Ammon's horn (tissue), 1 donor: Measurements from ENCODE around the gene NAV1.
A peak's percentile ranks its signal among the peaks of the same experiment; 100 is the strongest.
"Not testable (repeated sequence)": the region's sequence is repeated elsewhere in the genome, so short reads cannot be mapped to it uniquely, and the experiment has no call there.

Experiments used
- DNase-seq: peaks from one replicate; pipeline ENCODE4 v3.0.0-alpha.2; 2016; ENCODE audit warnings: low spot score

The NAV1 gene

DNA sequence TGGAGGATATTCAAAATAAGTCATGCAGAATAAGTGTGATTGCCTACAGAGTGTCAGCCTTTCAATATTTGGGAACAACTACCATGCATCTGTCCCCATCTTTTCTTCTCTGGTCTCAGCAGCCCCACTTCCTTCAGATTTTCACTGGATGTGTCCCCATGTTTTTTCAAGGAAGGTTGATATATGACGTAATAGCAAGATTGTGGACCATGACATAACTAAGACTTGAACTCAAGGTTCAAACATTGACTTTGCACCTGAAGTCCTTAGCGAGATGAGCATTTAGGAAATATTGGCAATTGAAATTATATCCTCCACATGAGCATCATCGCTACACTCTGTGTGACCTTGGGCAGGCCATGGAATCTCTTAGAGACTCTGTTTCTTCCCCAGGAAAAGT is 5.8 kb downstream of the NAV1 start:
- no peak for DNase-seq

DNA sequence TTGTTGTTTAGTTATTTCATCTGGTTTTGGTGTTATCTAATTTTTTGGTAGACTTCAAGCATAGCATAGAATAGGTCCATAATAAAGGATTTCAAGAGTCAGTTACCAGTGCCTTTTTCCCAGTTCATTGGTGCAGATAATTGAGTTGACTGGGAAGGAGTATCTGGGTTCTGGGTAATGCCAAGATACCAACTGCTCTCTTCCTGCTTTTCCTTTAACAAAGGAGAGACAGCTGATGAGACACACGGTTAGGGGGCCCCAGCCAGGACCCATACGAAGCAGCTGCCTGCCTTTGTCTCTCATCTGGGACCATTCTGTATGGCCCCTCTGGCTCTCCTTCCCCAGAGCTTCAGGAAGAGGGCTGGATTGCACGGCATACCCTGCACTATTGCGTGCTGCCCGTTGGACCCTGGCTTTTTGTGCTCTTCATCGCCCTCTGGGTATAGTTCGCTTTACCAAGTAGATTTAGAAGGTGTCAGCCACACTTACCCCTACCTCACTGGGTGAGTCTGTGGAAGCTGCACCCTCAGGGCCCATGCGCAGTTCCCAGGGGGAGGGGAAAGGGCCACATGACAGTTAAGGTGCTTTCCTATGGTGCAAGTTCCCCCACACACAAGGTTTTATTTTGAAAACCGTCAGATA is 7.0 kb downstream of the NAV1 start:
- no peak for DNase-seq

DNA sequence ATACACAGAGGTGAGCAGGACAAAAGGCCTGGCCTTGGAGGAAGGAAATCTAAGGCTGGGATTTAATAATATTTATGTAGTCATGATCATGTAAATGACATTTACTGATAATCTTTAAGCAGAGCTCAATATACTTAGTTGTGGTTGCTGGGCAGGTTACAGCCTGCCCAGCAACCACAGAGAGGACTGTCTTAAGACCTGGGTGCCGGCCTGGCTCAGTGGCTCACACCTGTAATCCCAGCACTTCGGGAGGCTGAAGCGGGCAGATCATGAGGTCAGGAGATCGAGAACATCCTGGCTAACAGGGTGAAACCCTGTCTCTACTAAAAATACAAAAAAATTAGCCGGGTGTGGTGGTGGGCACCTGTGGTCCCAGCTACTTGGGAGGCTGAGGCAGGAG is 10.6 kb downstream of the NAV1 start:
- not testable (repeated sequence) for DNase-seq

DNA sequence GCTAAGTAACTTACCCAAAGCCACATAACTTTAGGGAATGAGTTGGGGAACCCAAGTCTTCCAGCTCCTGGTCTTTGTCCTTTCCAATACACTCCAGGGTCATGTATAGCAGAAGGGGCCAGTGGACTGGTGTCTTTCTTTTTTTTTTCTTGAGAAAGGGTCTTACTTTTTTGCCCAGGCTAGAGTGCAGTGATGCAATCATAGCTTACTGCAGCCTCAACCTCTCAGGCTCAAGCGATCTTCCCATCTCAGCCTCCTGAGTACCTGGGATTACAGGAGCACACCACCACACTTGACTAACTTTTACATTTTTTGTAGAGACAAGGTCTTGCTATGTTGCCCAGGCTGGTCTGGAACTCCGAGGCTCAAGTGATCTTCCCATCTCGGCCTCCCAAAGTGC is 12.2 kb downstream of the NAV1 start:
- DNase-seq = no peak

DNA sequence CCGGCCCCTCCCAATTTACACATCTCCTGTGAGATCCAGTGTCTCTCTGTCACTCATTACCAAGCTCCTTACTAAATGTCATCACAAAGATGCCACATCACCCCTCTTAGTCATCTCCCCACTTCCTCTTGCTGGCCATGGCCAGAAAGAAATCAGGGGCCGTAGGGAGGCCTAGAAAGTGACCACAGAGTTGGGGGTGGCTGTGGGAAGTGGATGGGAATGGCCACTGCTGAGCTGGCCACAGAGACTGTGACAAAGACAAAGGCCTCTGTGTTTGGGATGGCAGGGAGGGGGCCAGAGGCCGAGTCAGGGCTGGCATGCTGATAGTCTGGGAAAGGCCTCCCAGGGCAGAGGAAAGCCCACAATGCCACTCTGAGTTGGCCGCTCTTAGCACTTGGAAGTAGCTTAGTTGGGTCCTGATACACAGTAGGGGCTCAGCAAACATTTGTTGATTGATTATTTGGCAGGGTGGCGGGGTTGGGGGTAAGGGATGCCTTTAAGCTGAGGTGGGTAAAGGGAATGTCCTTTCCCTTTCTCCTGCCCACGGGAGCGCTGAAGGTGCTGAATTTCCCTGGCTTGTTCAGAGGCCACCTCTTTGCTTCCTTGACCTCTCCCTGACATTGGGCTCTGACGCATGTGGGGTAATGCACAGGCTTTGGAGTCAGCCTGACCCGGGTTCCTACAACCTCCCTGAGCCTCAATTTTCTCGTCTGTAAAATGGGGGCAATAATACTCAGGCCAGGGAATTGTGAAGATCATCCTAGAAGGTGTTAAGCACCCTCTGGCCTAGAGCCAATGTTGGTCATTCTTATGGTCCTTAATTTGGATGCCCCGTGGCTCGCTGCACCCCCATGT is 13.2 kb downstream of the NAV1 start:
- DNase-seq = peak; percentile 94

DNA sequence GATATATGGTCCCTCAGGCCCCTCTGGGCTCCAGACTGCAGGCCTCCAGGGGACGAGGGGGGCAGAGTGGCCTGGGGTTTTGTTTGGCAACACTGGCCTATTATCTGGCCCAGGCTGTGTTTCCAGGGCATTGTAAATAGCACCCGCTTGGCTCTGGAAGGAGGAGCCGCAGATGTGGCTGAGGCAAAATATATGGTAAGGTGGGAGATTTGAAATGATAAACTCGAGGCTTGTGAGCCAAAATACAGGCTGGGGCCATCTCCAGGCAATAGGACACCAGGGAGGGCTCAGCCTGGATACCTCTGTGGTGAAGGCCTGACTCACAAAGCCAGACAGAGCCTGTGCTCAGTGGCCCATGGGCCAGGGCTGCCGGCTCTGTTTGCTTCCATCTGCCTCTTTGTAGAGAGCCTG is 14.0 kb downstream of the NAV1 start:
- DNase-seq = peak; percentile 63

DNA sequence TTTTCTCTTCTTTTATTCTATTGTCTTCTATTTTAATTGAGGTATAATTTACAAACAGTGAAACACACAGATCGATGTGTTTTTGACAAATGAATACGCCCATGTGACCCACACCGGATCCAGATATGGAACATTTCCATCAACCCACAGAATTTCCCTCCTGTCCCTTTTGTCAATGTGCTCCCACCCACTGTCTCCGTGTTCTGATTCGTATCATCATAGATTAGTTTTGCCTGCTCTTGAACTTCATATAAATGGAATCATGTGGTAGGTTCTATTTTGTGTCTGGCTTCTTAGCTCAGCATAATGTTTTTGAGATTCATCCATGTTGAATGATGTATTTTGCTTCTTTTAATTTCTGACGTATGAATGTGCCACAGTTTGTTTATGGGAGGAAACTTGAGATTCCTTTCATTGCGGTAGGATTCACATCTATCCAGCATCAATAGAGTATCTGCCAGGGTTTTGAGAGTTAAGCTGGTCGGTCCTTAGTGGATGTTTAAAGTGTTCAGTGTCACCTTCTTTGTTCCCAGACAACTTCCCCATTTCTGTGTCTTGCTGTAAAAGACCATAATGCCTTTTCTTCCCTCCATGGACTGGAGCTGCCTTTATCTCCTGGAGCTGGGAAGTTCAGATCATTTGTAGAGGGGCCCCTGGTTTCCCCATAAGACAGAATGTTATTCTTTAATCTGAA is 14.7 kb downstream of the NAV1 start:
- peak; percentile 40 for DNase-seq

DNA sequence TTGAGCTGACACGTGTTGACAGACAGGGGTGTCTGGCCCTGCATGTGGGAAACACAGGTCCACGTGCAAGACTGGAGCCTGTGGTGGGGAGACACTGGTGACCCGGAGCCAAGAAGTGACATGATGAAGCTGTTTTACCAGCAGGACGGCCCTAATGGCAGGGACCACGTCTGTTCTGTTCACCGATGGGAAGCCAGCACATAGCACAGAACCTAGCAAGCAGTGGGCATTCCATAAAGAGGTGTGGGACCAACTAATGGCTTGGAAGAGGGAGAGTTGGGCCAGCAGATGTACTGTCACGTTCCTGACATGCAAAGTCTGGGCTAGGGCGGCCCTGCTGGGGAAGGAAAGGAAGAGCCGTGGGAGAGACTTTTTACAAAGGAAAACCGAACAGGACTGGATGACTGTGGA is 15.3 kb downstream of the NAV1 start:
- no peak for DNase-seq

DNA sequence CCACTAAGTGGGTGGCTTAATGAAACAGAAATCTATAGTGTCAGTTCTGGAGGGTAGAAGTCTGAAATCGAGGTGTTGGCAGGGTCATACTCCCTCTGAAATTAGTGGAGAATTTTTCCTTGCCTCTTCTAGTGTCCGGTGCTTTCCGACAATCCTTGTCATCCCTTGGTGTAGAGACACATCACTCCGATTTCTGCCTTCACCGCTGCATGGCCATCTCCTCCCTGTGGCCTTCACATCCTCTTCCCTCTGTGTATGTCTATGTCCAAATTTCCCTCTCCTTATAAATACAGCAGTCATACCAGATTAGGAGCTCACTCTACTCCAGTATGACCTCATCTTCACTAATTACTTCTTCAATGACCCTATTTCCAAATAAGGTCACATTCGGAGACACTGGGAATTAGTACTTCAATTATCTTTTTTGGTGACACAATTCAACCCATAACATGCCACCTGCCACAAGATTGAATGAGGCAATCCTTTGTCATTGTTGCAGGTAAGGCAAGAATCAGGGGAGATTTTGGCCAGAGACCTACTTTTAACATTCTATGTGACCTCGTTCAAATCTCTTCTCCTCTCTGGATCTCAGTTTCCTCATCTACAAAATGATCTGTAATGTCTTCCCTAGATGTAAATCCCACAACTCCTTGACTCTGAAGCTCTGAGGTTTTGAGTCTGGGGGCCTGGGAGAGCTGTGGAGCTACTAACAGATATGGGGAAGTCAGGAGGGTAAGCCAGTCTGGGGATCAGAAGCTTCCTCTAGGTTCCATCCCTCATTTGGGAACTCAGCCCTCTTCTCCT is 16.1 kb downstream of the NAV1 start:
- no peak for DNase-seq

DNA sequence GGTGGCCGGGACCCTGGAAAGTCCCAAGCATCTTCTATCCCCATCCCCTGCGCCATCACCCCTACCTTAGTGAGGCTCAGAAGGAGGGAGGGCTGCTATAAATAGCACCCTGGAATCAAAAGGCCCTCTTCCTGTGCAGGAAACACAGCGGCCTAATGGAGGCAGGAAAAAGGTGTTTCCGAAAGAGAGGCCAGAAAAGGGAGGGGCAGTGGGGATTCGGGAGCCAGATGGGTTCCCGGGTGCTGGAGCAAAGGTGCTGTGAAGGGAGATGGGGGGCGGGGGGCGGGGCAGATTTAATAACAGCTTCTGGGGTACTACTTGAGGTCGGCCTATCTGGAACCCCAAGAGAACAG is 16.6 kb downstream of the NAV1 start:
- DNase-seq = no peak

DNA sequence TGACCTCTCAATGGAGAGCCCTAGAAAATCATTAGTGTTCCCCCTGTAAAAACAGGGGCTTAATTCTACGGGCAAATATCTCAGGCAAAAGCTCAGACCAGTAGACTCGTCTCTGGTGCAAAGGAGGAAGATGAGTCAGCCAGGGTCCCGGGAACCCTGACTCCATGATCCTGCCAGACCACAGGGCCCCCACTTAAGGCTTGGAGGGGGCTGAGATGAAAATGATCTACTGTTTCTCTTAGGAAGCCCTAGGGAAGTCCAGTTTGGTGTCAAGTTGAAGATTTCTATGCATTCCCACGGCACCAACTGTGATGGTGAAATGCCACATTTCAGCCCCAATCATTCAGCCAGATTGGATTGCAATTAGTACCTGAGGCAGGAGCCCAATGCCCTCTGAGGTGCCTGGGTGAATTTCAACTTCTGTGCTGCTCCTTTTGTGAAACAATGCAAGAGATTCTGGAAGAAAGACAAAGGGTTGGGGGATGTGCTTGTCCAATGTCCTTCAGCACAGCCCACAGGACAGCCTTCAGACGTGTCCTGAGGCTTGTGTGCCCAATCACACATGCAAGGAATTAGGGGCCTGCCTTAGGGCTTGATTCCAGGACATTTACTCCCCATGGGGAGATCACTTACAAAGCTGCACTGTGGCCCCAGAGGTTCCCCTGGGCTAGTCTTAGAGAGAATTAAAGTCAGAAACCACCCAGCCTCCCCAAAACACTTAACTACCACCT is 18.1 kb downstream of the NAV1 start:
- DNase-seq = no peak

DNA sequence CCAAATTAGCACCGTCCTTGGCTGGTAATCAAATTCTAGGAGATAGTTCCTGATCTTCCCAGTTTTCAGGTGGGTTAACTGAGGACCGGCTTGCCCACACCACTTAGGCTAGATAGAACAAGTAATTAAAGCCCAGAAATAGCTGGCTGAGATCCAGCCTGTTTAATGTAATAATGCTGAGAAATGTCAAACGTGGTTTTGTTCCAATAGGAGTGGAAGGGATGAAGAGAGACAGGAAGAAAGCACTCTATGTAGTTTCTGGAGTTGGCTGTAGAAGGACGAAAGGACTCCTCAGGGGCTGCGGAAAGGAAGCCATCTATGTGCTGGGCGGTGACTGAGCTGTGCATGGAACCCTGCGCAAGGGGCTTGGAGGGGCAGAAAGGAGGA is 18.6 kb downstream of the NAV1 start:
- DNase-seq = no peak

DNA sequence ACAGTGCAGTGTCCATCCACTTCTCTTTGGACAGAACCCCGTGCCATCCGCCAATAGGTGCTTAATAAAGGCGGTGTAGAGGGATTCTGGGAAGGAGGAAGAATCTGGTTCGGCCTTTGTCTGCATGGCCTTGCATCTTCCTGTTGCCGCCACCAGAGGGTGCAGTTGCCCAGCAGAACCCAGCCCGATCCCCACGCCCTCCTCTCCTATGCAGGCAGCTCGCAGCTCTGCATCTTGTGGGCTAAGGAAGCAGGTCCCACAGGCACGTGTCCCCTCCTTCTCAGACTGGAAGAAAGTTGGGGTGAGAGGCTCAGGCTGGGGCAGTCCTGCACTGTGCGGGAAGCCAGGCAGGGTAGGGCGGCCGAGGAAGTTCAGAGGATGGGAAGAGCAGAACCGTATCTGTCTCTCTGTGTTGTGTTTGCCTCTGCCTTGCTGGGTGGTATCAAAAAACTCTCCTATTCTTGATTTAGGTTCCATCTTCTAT is 20.8 kb downstream of the NAV1 start:
- peak; percentile 96 for DNase-seq

DNA sequence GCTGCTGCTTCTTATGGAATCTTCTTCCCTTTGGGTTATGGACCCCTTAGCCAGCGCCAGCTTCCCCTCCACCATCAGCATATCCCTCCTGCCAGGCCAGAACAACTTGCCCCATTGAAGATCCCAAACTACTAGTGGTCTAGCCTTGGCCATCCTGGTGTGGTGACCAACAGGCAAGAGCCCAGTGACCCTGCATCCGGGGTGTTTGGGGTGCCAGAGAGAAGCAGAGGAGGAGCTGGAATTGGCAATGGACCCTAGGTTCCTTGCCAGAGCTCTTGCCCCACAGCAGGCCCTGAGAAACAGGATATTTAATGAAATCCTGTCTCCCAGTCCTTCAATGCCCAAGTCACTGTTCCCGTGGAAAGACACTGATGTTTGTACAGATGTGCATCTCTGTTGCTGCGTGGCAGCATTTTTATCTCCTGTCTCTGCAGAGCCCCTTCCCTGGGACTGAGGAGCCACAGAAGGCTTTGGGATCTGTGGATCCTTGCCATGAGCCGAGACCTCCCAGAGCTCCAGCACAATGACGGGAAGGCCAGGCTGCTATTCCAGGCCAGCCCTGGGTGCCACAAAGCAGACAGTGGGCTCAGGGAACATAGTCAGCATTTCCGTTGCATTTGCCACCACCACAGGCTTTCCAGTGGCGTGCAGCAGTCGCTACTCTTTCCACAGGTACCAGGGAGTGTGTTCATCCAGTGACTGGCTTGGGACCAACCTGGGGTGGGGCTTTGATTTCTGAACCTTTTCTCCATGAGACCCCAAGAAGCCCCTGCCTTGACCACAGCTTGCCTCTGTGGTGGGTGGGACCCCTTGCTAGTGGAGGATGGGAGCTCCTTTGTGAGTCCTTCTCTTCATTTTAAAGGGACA is 21.6 kb downstream of the NAV1 start:
- no peak for DNase-seq

DNA sequence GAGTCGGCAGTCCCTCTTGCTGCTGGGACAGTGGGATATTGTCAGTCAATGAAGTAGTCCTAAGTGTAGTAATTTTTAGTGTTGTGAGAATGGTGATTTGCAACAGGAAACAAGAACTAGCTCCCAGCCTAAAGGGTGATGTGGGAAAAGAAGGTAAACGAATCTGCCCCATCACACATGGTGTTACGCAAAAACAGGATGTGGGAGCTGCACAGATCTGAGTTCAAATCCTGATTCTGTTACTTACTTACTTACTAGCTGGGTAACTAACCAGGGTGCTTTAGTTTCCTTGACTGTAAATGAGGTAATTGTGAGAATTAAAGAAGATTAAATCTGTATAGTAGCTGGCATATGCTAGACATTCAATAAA is 22.3 kb downstream of the NAV1 start:
- DNase-seq = no peak

DNA sequence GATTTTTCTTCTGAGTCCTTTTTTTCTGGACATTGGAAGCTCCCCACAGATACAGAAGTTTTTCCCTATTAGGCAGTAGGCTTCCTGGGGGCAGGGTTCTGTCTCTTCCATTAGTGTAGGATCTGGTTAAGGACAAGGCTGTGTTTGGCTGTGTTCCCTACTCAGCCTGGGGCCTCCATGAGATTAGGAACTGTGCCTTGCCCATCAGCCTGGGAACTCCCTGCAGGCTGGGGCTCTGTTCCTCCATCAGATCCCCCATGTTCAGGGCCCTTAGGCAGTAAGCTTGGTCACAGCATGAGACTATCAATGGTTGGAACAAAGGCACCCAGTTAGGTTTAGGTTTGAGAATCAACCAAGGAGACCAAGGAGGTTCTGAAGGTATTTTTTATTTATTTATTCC is 22.7 kb downstream of the NAV1 start:
- DNase-seq = no peak

DNA sequence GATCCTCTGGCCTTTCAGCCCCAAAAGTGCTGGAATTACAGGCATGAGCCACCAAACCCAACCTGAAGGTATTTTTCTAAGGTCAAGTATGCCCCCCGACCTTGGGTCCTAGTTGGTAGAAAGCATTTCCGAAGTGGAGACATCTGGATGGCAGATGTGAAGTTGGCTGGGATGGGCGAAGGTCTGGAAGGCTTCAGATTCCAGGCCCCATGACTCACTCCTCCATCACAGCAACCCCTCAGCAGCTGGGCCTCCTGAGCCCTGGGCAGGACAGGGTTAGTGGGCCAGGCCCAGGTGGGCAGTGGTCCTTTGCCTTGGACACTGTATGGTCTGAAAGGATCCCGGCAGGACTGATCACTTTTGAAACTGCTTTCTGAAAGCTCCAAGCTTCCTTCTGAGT is 23.3 kb downstream of the NAV1 start:
- DNase-seq = no peak

DNA sequence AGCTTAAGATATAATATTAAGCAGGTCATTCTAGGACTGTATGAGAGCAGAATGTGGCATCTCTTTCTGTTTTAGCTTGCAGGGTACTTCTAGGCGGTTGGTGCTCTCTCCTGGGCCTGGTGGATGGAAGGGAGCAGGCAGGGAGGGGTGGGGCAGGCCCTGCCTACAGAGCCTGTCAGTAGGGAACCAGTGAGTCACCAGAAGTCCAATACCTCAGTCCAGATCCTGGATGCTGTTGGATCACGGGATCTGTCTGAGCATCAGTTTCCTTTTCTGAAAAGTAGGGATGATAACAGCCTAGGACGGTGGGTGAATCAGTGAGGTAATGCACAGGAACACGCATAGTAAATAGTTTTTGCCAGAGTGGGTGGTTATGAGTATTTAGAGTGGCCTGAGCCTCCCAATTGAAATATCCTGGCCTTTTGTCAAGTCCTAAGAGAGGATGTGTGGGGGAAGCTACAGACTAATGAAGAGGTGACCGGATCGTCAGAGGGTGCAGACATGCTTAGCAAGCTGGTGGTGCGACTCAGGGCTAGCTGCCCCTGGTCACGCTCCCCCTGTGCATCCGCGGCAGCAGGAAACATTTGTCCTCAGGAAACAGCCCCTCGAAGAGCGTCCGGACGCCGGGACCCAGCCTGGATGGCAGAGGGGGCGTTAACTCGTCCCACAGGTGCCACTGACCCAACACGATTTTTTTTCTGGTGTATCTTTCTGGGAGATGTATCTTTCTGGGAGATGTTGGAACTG is 23.9 kb downstream of the NAV1 start:
- DNase-seq = no peak

DNA sequence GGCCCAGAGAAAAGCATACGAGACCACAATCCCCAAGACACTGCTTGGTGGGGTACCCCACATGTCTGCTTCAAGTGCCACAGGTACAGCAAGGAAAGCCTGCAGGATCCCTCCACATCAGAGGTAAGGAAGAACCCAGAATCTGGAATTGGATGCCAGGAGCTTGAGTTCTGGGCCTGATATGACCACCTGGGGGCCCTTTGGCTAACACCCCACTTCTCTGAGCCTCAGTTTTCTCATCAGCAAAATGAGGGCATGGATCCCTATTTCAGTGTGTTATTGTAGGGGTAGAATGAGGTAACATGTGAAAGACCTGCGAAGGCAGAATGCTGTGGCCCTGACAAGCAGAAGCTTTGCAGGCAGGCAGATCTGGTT is 24.5 kb downstream of the NAV1 start:
- DNase-seq = no peak

DNA sequence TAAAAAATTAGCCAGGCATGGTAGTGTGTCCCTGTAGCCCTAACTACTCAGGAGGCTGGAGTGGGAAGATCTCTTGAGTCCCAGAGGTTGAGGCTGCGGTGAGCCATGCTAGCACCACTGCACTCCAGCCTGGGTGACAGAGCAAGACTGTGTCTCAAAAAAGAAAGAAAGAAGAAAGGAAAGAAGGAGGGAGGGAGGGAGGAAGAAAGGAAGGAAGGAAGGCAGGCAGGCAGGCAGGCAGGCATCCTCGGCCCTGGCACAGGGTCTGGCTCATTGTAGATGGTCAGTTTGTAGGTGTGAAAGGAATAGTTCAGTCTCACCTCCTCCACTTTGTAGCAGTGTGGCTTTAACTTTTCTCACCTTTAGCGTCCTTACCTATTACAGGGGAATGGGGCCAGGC is 25.0 kb downstream of the NAV1 start:
- DNase-seq = no peak
